Natural killer cell (primary cell): ENCODE results near the gene TAPBP. TPM values are rescaled to one million over a fixed set of nuclear protein-coding genes. Genes with fewer than 3 reads are reported as not detected.
A peak's percentile ranks its signal among the peaks of the same experiment; 100 is the strongest.

Experiments used
- ATAC-seq, 3 donors: fragments of 150-1000 bp in 2 of 3; fragments of 200-7000 bp in 1 of 3; cut with Tn5 transposase; 1 replicate in 1 of 3; 2 replicates in 2 of 3; pipeline ENCODE4 v1.10.0; 2021; ENCODE audit warnings: mild to moderate bottlenecking in 2 of 3, moderate library complexity in 2 of 3
- DNase-seq, 2 donors: peaks; one replicate each; pipeline versions ENCODE4 v3.0.0 to v3.0.0-alpha.2; 2013 to 2021; ENCODE audit warnings: mixed read lengths in 1 of 2
- H3K27ac ChIP-seq: one replicate; pipeline ENCODE4 v1.5.1; 2013; ENCODE audit warnings: mild to moderate bottlenecking, low read length
- H3K27me3 ChIP-seq: one replicate; pipeline ENCODE4 v1.6.1; 2013; ENCODE audit warnings: low read length; ENCODE audit not compliant: control insufficient read depth, insufficient read depth
- H3K36me3 ChIP-seq: one replicate; pipeline ENCODE4 v1.6.1; 2013; ENCODE audit warnings: low read length; ENCODE audit not compliant: control insufficient read depth, insufficient read depth
- H3K4me1 ChIP-seq: one replicate; pipeline ENCODE4 v1.6.1; 2013; ENCODE audit warnings: low read length; ENCODE audit not compliant: control insufficient read depth, insufficient read depth
- H3K4me3 ChIP-seq: one replicate; pipeline ENCODE4 v1.5.1; 2013; ENCODE audit warnings: low read length
- H3K9me3 ChIP-seq: one replicate; pipeline ENCODE4 v1.6.1; 2013; ENCODE audit warnings: low read length; ENCODE audit not compliant: control insufficient read depth, insufficient read depth
- H3K27ac Mint-ChIP-seq, 2 donors: one replicate each; pipeline ENCODE4 v1.8.0; 2022; ENCODE audit warnings: mild to moderate bottlenecking in 2 of 2, mixed read lengths in 2 of 2, moderate library complexity in 1 of 2
- H3K27me3 Mint-ChIP-seq, 2 donors: one replicate each; pipeline ENCODE4 v1.8.0; 2022; ENCODE audit warnings: low read depth in 2 of 2, mixed read lengths in 2 of 2
- H3K36me3 Mint-ChIP-seq: one replicate; pipeline ENCODE4 v1.8.0; 2022; ENCODE audit warnings: mixed read lengths
- H3K4me1 Mint-ChIP-seq, 2 donors: one replicate each; pipeline ENCODE4 v1.8.0; 2022; ENCODE audit warnings: mixed read lengths in 2 of 2
- H3K4me3 Mint-ChIP-seq: one replicate; pipeline ENCODE4 v1.8.0; 2022; ENCODE audit warnings: mild to moderate bottlenecking, moderate library complexity, mixed read lengths
- H3K9me3 Mint-ChIP-seq, 2 donors: one replicate each; pipeline ENCODE4 v1.8.0; 2022; ENCODE audit warnings: mixed read lengths in 2 of 2
- CTCF ChIP-seq: fragments of 200-600 bp; IDR thresholded peaks from one replicate; pipeline ENCODE4 v1.8.0; 2022; ENCODE audit warnings: antibody characterized with exemption
- WGBS: methylation state at CpG from one replicate; pipeline ENCODE4 v1.1.7; 2013; ENCODE audit warnings: missing lambda C conversion rate; ENCODE audit not compliant: insufficient coverage; 5-methylcytosine and 5-hydroxymethylcytosine counted together
- intact Hi-C: fragments of 100-400 bp; cut with micrococcal nuclease; formaldehyde crosslinking; loops from one replicate; pipeline ENCODE4 v1.14.2; 2022
- total RNA-seq, 4 donors: library from RNA; stranded (reverse); fragments of 120-200 nt in 1 of 4; gene quantifications; one replicate each; pipeline versions ENCODE4 v1.2.3 to v1.2.4, GENCODE V29; 2013 to 2022

Gene TAPBP
- total RNA-seq, 3 donors from 2014 or later (not counting 1 experiment from before 2014, with no cell fraction given): 404 to 457 (median 446) TPM

- H3K27me3 Mint-ChIP-seq: no peaks in the 10 kb centered on the region
- H3K9me3 Mint-ChIP-seq: no peaks in the 10 kb centered on the region
- TF ChIP-seq CTCF: no peak
- peaks cover 52% of the 10 kb centered on the region for H3K4me1 ChIP-seq
- H3K36me3 Mint-ChIP-seq: peaks cover 3% of the 10 kb centered on the region
- peaks cover 38 to 74% of the 10 kb centered on the region in 2 donors for H3K4me1 Mint-ChIP-seq
- WGBS: under 1% methylated on average over 33 of the region's 33 CpGs
- H3K27ac Mint-ChIP-seq: peak overlapping the region; percentile 98 to 99
- peak overlapping the region; percentile 98 for H3K27ac ChIP-seq
- H3K4me3 ChIP-seq: peak overlapping the region; percentile 91
- H3K9me3 ChIP-seq: no peaks in the 10 kb centered on the region
- ATAC-seq (peak in 2 of 3 donors; percentile 1 to 2), DNase-seq (peak; percentile 52 to 63)
- no peaks in the 10 kb centered on the region for H3K27me3 ChIP-seq
- peaks cover 16% of the 10 kb centered on the region for H3K36me3 ChIP-seq
- H3K4me3 Mint-ChIP-seq: peak overlapping the region; percentile 96
- intact Hi-C loops: loop anchor here (2.0 kb wide), 2 partner anchors 14 to 106 kb away; partner anchors contain the start of genes CUTA and RGL2
These were observed 671 bp downstream of the TAPBP start for GRCh38 chr6:33313105-33313708.

GRCh38 chr6:33312361-33313104, 1.3 kb downstream of the TAPBP start:
- H3K4me3 Mint-ChIP-seq: peak overlapping the region; percentile 96
- Histone ChIP-seq H3K4me1 (peaks cover 48% of the 10 kb centered on the region), H3K4me3 (peak overlapping the region; percentile 91), H3K27me3 (no peaks in the 10 kb centered on the region), H3K9me3 (no peaks in the 10 kb centered on the region), H3K36me3 (peaks cover 19% of the 10 kb centered on the region), H3K27ac (peak overlapping the region; percentile 98)
- H3K27me3 Mint-ChIP-seq: no peaks in the 10 kb centered on the region
- peak overlapping the region; percentile 98 to 99 for H3K27ac Mint-ChIP-seq
- peak; percentile 46 to 69 (median 49) for ATAC-seq
- no peaks in the 10 kb centered on the region for H3K9me3 Mint-ChIP-seq
- H3K4me1 Mint-ChIP-seq: peaks cover 33 to 68% of the 10 kb centered on the region in 2 donors
- peak; percentile 75 to 96 for DNase-seq
- 12% methylated on average over 27 of the region's 29 CpGs for WGBS
- H3K36me3 Mint-ChIP-seq: no peaks in the 10 kb centered on the region
- intact Hi-C loops: loop anchor here (2.0 kb wide), 2 partner anchors 14 to 106 kb away; partner anchors contain the start of genes CUTA and RGL2
- no peak for TF ChIP-seq CTCF

GRCh38 chr6:33306356-33306755, 7.5 kb downstream of the TAPBP start:
- Mint-ChIP-seq H3K4me1 (peaks cover 27 to 50% of the 10 kb centered on the region in 2 donors), H3K27me3 (no peaks in the 10 kb centered on the region), H3K36me3 (no peaks in the 10 kb centered on the region), H3K4me3 (no peak overlapping the region), H3K9me3 (no peaks in the 10 kb centered on the region), H3K27ac (no peak overlapping the region)
- ATAC-seq (no peak), DNase-seq (no peak)
- peaks cover 19% of the 10 kb centered on the region for H3K4me1 ChIP-seq
- no peak overlapping the region for H3K27ac ChIP-seq
- no peaks in the 10 kb centered on the region for H3K27me3 ChIP-seq
- no peaks in the 10 kb centered on the region for H3K9me3 ChIP-seq
- intact Hi-C loops: no loop called here
- TF ChIP-seq CTCF: no peak
- 94% methylated on average over 4 of the region's 4 CpGs for WGBS
- no peak overlapping the region for H3K4me3 ChIP-seq
- H3K36me3 ChIP-seq: peaks cover 53% of the 10 kb centered on the region
